ENCODE data around the gene ZFYVE1. TPM values are rescaled to one million over a fixed set of nuclear protein-coding genes. Genes with fewer than 3 reads are reported as not detected.

Gene ZFYVE1
- polyA plus RNA-seq, 1 of the 3 experiments (the other 2 are of a cell fraction) = 18.6 TPM

- Histone ChIP-seq H3K9ac (no peak overlapping the region), H3K4me3 (ENCODE audit: low read depth in 2 of 2, low read length in 1 of 2) (no peak overlapping the region), H4K20me1 (ENCODE audit: insufficient read depth) (no peaks in the 10 kb centered on the region), H3K27me3 (ENCODE audit: insufficient read depth) (no peaks in the 10 kb centered on the region), H3F3A (replicated peaks; ENCODE audit: insufficient read depth) (peaks cover 8% of the 10 kb centered on the region), H3K9me2 (no peaks in the 10 kb centered on the region), H3K9me3 (no peaks in the 10 kb centered on the region), H3K4me2 (no peak overlapping the region), H3K27ac (ENCODE audit: low read depth in 2 of 2, low read length in 1 of 2) (no peak overlapping the region), H3K4me1 (ENCODE audit: control insufficient read depth in 1 of 2, insufficient read depth in 2 of 2, low read depth in 1 of 2, low read length in 1 of 2) (no peaks in the 10 kb centered on the region), H3K36me3 (replicated peaks in 1 of 2; ENCODE audit: control insufficient read depth in 1 of 2, insufficient read depth in 2 of 2, low read length in 1 of 2) (peaks cover 11 to 16% of the 10 kb centered on the region in 2 experiments), H3K79me2 (ENCODE audit: insufficient read depth) (no peaks in the 10 kb centered on the region), H2AFZ (ENCODE audit: low read depth) (no peak overlapping the region)
- TF ChIP-seq JUND (IDR thresholded peaks at IDR 0.05) (no peak), REST (IDR thresholded peaks at IDR 0.05; ENCODE audit: low read depth, low read length) (no peak), MEF2A (IDR thresholded peaks at IDR 0.05; ENCODE audit: borderline replicate concordance, low read depth) (no peak), MAX (IDR thresholded peaks at IDR 0.05; ENCODE audit: low read depth) (no peak), EP300 (IDR thresholded peaks at IDR 0.05; ENCODE audit: borderline replicate concordance in 1 of 2, low read depth in 1 of 2, low read length in 1 of 2) (no peak), RCOR1 (IDR thresholded peaks at IDR 0.05; ENCODE audit: low read length) (no peak), GATA2 (CRISPR knock-in tag; IDR thresholded peaks at IDR 0.05) (no peak), TEAD4 (IDR thresholded peaks at IDR 0.05; ENCODE audit: borderline replicate concordance, insufficient read depth) (no peak), FOXM1 (IDR thresholded peaks at IDR 0.05; ENCODE audit: low read depth) (no peak), RFX5 (IDR thresholded peaks at IDR 0.05; ENCODE audit: low read length) (no peak), FOSL2 (IDR thresholded peaks at IDR 0.05; ENCODE audit: borderline replicate concordance, low read depth) (no peak), TAF1 (IDR thresholded peaks at IDR 0.05; ENCODE audit: borderline replicate concordance, low read depth, low read length) (no peak), CHD2 (IDR thresholded peaks at IDR 0.05; ENCODE audit: low read length, partially characterized antibody) (no peak), NRF1 (IDR thresholded peaks at IDR 0.05; ENCODE audit: low read depth, low read length) (no peak)
- 95% methylated on average over 10 of the region's 15 CpGs for WGBS (ENCODE audit: low lambda C conversion rate)
- CTCF ChIA-PET = interaction anchor here (1.1 to 3.4 kb wide), 4 partner anchors 10 to 444 kb away, joined by 3 to 30 read pairs (median 7); no protein-coding TSS in a partner anchor
- POLR2A ChIA-PET = no interaction called here
- no peak for DNase-seq
These were observed 68.4 kb downstream of the ZFYVE1 start for GRCh38 chr14:72958548-72958947.

- H3K4me2 ChIP-seq = no peak overlapping the region
- POLR2A ChIA-PET = no interaction called here
- no peak overlapping the region for H3K27ac ChIP-seq (ENCODE audit: low read depth in 2 of 2, low read length in 1 of 2)
- 88% methylated on average over 3 of the region's 3 CpGs for WGBS (ENCODE audit: low lambda C conversion rate)
- H3K27me3 ChIP-seq (ENCODE audit: insufficient read depth) = no peaks in the 10 kb centered on the region
- H3K36me3 ChIP-seq (replicated peaks in 1 of 2; ENCODE audit: control insufficient read depth in 1 of 2, insufficient read depth in 2 of 2, low read length in 1 of 2) = peaks cover 11 to 22% of the 10 kb centered on the region in 2 experiments
- no peaks in the 10 kb centered on the region for H3K4me1 ChIP-seq (ENCODE audit: control insufficient read depth in 1 of 2, insufficient read depth in 2 of 2, low read depth in 1 of 2, low read length in 1 of 2)
- H4K20me1 ChIP-seq (ENCODE audit: insufficient read depth) = no peaks in the 10 kb centered on the region
- no peak overlapping the region for H3K9ac ChIP-seq
- H3K79me2 ChIP-seq (ENCODE audit: insufficient read depth) = no peaks in the 10 kb centered on the region
- no peak overlapping the region for H2AFZ ChIP-seq (ENCODE audit: low read depth)
- no peaks in the 10 kb centered on the region for H3K9me3 ChIP-seq
- H3F3A ChIP-seq (replicated peaks; ENCODE audit: insufficient read depth) = peaks cover 3% of the 10 kb centered on the region
- CTCF ChIA-PET = interaction anchor here (0.7 to 3.4 kb wide), 4 partner anchors 9 to 444 kb away, joined by 3 to 30 read pairs (median 9); no protein-coding TSS in a partner anchor
- H3K4me3 ChIP-seq (ENCODE audit: low read depth in 2 of 2, low read length in 1 of 2) = no peak overlapping the region
- no peaks in the 10 kb centered on the region for H3K9me2 ChIP-seq
- DNase-seq = no peak
- TF ChIP-seq RCOR1 (IDR thresholded peaks at IDR 0.05; ENCODE audit: low read length) = no peak
- TF ChIP-seq ELF1 (IDR thresholded peaks at IDR 0.05) = no peak
- TF ChIP-seq POLR2AphosphoS5 (IDR thresholded peaks at IDR 0.05; ENCODE audit: low read depth, low read length) = no peak
- no peak for TF ChIP-seq EP300 (IDR thresholded peaks at IDR 0.05; ENCODE audit: borderline replicate concordance in 1 of 2, low read depth in 1 of 2, low read length in 1 of 2)
- TF ChIP-seq YY1 (IDR thresholded peaks at IDR 0.05; ENCODE audit: low read depth) = no peak
- no peak for TF ChIP-seq USF2 (IDR thresholded peaks at IDR 0.05; ENCODE audit: borderline replicate concordance, low read depth, low read length)
- no peak for TF ChIP-seq NFIC (IDR thresholded peaks at IDR 0.05; ENCODE audit: borderline replicate concordance)
- TF ChIP-seq MEF2A (IDR thresholded peaks at IDR 0.05; ENCODE audit: borderline replicate concordance, low read depth) = no peak
- no peak for TF ChIP-seq TAF1 (IDR thresholded peaks at IDR 0.05; ENCODE audit: borderline replicate concordance, low read depth, low read length)
- TF ChIP-seq FOSL2 (IDR thresholded peaks at IDR 0.05; ENCODE audit: borderline replicate concordance, low read depth) = no peak
- no peak for TF ChIP-seq RFX5 (IDR thresholded peaks at IDR 0.05; ENCODE audit: low read length)
- TF ChIP-seq TEAD4 (IDR thresholded peaks at IDR 0.05; ENCODE audit: borderline replicate concordance, insufficient read depth) = no peak
- TF ChIP-seq CHD2 (IDR thresholded peaks at IDR 0.05; ENCODE audit: low read length, partially characterized antibody) = no peak
- no peak for TF ChIP-seq REST (IDR thresholded peaks at IDR 0.05; ENCODE audit: low read depth, low read length)
These were observed 69.7 kb downstream of the ZFYVE1 start for GRCh38 chr14:72957213-72957612.

Data from SK-N-SH (cell line).